Smooth muscle cell (in vitro differentiated cells): ENCODE results near the gene PRRG3. TPM values are rescaled to one million over a fixed set of nuclear protein-coding genes. Genes with fewer than 3 reads are reported as not detected.

Experiments
- DNase-seq: peaks from one replicate; lab custom pipeline; 2025; ENCODE audit not compliant: unreplicated experiment; lab: John Stamatoyannopoulos, UW
- H2AFZ ChIP-seq: fragments of 200-600 bp; sonication (generic); 2 replicates; pipeline ENCODE4 v1.6.0; 2016; ENCODE audit warnings: antibody characterized with exemption, low read depth, mild to moderate bottlenecking
- H3F3A ChIP-seq: fragments of 200-600 bp; sonication (generic); 2 replicates; pipeline ENCODE4 v1.6.0; 2017; ENCODE audit warnings: antibody characterized with exemption, low read depth
- H3K27ac ChIP-seq: fragments of 200-600 bp; sonication (generic); 2 replicates; pipeline ENCODE4 v1.5.1; 2016; ENCODE audit warnings: low read depth, mild to moderate bottlenecking
- H3K27me3 ChIP-seq: fragments of 200-600 bp; sonication (generic); 2 replicates; pipeline ENCODE4 v1.6.1; 2016; ENCODE audit warnings: low read depth, mild to moderate bottlenecking
- H3K36me3 ChIP-seq: fragments of 200-600 bp; sonication (generic); 2 replicates; pipeline ENCODE4 v1.5.1; 2016; ENCODE audit warnings: low read depth
- H3K4me1 ChIP-seq: fragments of 200-600 bp; sonication (generic); 2 replicates; pipeline ENCODE4 v1.5.1; 2016; ENCODE audit warnings: low read depth
- H3K4me2 ChIP-seq: fragments of 200-600 bp; sonication (generic); 2 replicates; pipeline ENCODE4 v1.6.0; 2016; ENCODE audit warnings: mild to moderate bottlenecking
- H3K4me3 ChIP-seq: fragments of 200-600 bp; sonication (generic); 2 replicates; pipeline ENCODE4 v1.5.1; 2016; ENCODE audit warnings: mild to moderate bottlenecking
- H3K79me2 ChIP-seq: fragments of 200-600 bp; sonication (generic); 2 replicates; pipeline ENCODE4 v1.6.0; 2016; ENCODE audit warnings: low read depth, mild to moderate bottlenecking
- H3K9ac ChIP-seq: fragments of 200-600 bp; sonication (generic); 2 replicates; pipeline ENCODE4 v1.6.0; 2016; ENCODE audit warnings: low read depth
- H3K9me3 ChIP-seq: fragments of 200-600 bp; sonication (generic); replicated peaks from 2 replicates; pipeline ENCODE4 v1.5.1; 2016; ENCODE audit warnings: low read depth
- H4K20me1 ChIP-seq: fragments of 200-600 bp; sonication (generic); 2 replicates; pipeline ENCODE4 v1.6.0; 2016; ENCODE audit warnings: low read depth
- WGBS: methylation state at CpG from one replicate; pipeline ENCODE4 v1.1.7; 2016; ENCODE audit warnings: low lambda C conversion rate; 5-methylcytosine and 5-hydroxymethylcytosine counted together
- polyA plus RNA-seq: library from polyadenylated mRNA; unstranded; fragments of >200 nt; fragmentation: Nextera tagmentation; extraction: Ambion mirVana; gene quantifications from 2 replicates; pipeline ENCODE4 v1.2.1, GENCODE V29; 2016
- total RNA-seq: library from RNA; depleted of rRNA; stranded (reverse); fragments of >200 nt; gene quantifications from 2 replicates; pipeline ENCODE4 v1.2.3, GENCODE V29; 2014
- TF ChIP-seq, protein P1 (sequence below): fragments of 200-600 bp; sonication (generic); IDR thresholded peaks from 2 replicates; pipeline ENCODE4 v1.5.1; 2017; ENCODE audit warnings: borderline replicate concordance, mild to moderate bottlenecking, antibody characterized with exemption; ENCODE audit not compliant: insufficient read depth, poor library complexity, severe bottlenecking

PRRG3 gene
- total and polyA plus RNA-seq, 2 experiments from 2014 or later = 0.67 to 2.6 TPM

DNA sequence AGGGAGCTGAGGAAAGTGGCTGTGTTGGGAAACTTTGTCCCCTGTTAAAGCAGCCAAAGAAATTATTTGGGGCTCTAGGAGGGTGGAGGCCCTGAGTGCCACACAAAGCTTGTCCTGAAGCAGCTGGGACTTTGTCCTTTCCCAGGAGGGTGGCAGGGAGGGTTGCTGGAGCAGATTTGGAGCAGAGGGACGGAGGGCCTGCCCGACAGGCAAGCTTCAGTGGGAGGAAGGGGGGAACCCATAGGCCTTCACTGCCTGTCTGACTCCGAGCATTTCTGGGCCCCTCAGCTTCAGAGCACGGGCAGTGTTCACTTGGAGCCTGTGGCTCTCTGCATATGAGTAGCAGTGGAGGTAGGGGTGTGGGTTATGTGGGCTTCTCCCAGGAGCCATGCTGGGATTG is 32.1 kb downstream of the PRRG3 start:
- DNase-seq = no peak
- H3K4me3 ChIP-seq = no peak overlapping the region
- 76% methylated on average over 4 of the region's 4 CpGs for WGBS
- no peak overlapping the region for H2AFZ ChIP-seq
- TF ChIP-seq, protein P1, sequence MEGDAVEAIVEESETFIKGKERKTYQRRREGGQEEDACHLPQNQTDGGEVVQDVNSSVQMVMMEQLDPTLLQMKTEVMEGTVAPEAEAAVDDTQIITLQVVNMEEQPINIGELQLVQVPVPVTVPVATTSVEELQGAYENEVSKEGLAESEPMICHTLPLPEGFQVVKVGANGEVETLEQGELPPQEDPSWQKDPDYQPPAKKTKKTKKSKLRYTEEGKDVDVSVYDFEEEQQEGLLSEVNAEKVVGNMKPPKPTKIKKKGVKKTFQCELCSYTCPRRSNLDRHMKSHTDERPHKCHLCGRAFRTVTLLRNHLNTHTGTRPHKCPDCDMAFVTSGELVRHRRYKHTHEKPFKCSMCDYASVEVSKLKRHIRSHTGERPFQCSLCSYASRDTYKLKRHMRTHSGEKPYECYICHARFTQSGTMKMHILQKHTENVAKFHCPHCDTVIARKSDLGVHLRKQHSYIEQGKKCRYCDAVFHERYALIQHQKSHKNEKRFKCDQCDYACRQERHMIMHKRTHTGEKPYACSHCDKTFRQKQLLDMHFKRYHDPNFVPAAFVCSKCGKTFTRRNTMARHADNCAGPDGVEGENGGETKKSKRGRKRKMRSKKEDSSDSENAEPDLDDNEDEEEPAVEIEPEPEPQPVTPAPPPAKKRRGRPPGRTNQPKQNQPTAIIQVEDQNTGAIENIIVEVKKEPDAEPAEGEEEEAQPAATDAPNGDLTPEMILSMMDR = no peak
- H3K36me3 ChIP-seq = no peaks in the 10 kb centered on the region
- H3K27ac ChIP-seq = no peak overlapping the region
- H3F3A ChIP-seq = no peaks in the 10 kb centered on the region
- H3K27me3 ChIP-seq = peaks cover 4% of the 10 kb centered on the region
- H3K4me2 ChIP-seq = no peak overlapping the region
- no peaks in the 10 kb centered on the region for H3K79me2 ChIP-seq
- no peaks in the 10 kb centered on the region for H3K9me3 ChIP-seq
- H3K9ac ChIP-seq = no peak overlapping the region
- no peaks in the 10 kb centered on the region for H3K4me1 ChIP-seq
- no peaks in the 10 kb centered on the region for H4K20me1 ChIP-seq

GRCh38 chrX:151729056-151729725 is 33.9 kb downstream of the PRRG3 start:
- Histone ChIP-seq H3K4me2 (no peak overlapping the region), H3K9me3 (no peaks in the 10 kb centered on the region), H3K79me2 (no peaks in the 10 kb centered on the region), H2AFZ (no peak overlapping the region), H3K27ac (no peak overlapping the region), H3K4me1 (no peaks in the 10 kb centered on the region), H3K4me3 (no peak overlapping the region), H3K9ac (no peak overlapping the region), H4K20me1 (no peaks in the 10 kb centered on the region), H3K27me3 (peaks cover 4% of the 10 kb centered on the region), H3F3A (no peaks in the 10 kb centered on the region), H3K36me3 (no peaks in the 10 kb centered on the region)
- TF ChIP-seq, protein P1 = no peak
- 76% methylated on average over 4 of the region's 4 CpGs for WGBS
- no peak for DNase-seq

GRCh38 chrX:151734446-151734845 is 39.2 kb downstream of the PRRG3 start, which contains the start of gene CNGA2:
CNGA2 (plus strand) TSS chrX:151734746; CDS start chrX:151738484, 3,738 bp downstream.
- no peak for DNase-seq
- H4K20me1 ChIP-seq = no peaks in the 10 kb centered on the region
- H3K9ac ChIP-seq = no peak within 1 kb of the TSS
- H3K36me3 ChIP-seq = no peaks in the 10 kb centered on the region
- no peak within 1 kb of the TSS for H2AFZ ChIP-seq
- TF ChIP-seq, protein P1 = no peak
- H3K4me1 ChIP-seq = no peaks in the 10 kb centered on the region
- no peak within 1 kb of the TSS for H3K4me3 ChIP-seq
- peaks cover 4% of the 10 kb centered on the region for H3K27me3 ChIP-seq
- no peaks in the 10 kb centered on the region for H3F3A ChIP-seq
- H3K27ac ChIP-seq = no peak within 1 kb of the TSS
- H3K9me3 ChIP-seq = no peaks in the 10 kb centered on the region
- H3K79me2 ChIP-seq = no peaks in the 10 kb centered on the region
- WGBS = 62% methylated on average over 4 of the region's 4 CpGs
- H3K4me2 ChIP-seq = no peak within 1 kb of the TSS

GRCh38 chrX:151735219-151735618 is 40.0 kb downstream of the PRRG3 start:
- no peak overlapping the region for H2AFZ ChIP-seq
- H3K4me2 ChIP-seq = no peak overlapping the region
- H3K4me1 ChIP-seq = no peaks in the 10 kb centered on the region
- H3F3A ChIP-seq = no peaks in the 10 kb centered on the region
- no peak overlapping the region for H3K4me3 ChIP-seq
- TF ChIP-seq, protein P1 = no peak
- WGBS = 67% methylated on average over 2 of the region's 2 CpGs
- DNase-seq = no peak
- H4K20me1 ChIP-seq = no peaks in the 10 kb centered on the region
- no peaks in the 10 kb centered on the region for H3K9me3 ChIP-seq
- H3K9ac ChIP-seq = no peak overlapping the region
- H3K79me2 ChIP-seq = no peaks in the 10 kb centered on the region
- H3K27me3 ChIP-seq = peaks cover 4% of the 10 kb centered on the region
- no peaks in the 10 kb centered on the region for H3K36me3 ChIP-seq
- H3K27ac ChIP-seq = no peak overlapping the region
